GM18508 (cell line): ENCODE data around the gene DPCD.
A peak's percentile ranks its signal among the peaks of the same experiment; 100 is the strongest.

ENCODE experiments used
- ATAC-seq: cut with Tn5 transposase; IDR thresholded peaks from one replicate; pipeline ENCODE4 v1.9.1; 2021; ENCODE audit warnings: moderate number of reproducible peaks; ENCODE audit not compliant: insufficient read depth, unreplicated experiment

DPCD gene

DNA sequence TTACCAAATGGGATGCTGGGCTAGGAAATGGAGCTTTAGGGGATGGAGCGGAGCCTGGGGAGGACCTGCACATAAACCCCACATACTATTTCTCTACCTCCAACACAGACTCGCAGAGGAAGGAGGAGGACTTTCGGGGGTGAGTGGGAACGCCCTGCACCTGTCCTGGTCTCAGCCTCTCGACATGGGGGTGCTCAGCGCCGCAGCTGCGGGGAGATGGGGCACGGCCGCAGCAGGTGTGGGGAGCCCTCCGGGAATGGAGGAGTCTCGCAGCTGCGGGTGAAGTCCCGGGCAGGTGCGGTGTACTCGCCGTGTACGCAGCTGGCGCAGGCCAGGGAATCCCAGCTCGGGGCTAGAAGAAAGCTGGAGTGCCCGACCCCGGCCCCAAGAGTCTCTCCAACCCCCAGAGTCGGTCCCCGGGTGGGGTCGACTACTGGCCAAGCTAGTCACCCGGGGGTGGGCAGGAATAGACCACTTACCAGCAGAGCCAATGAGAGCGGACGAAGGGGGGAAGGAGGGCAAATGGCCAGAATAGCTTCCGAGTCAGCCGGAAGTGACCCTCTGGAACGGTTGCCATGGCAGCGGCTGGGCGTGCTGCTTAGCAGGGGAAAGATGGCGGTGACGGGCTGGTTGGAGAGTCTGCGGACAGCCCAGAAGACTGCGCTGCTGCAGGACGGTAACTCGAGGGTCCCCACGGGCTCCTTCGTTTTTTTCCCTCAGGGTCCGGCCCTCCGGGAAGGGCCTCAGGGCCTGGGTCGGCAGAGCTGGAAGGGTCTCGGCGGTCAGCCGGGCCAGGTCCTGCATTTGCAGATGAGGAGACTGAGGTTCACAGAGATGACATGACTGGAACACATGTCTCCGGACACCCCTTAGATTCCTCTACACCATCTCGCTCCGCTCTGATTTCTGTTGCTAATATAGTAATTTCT lies at the start of gene DPCD, which contains the start of gene POLL:
Gene DPCD (plus strand): TSS at position 597 of the 929 bp plus-strand sequence. CDS start 16 bp downstream, at position 613.
Gene POLL (minus strand): TSS at position 533 of the 929 bp plus-strand sequence. CDS start 897 bp downstream, outside the sequence.
- ATAC-seq, result peak; percentile 69

- ATAC-seq, result no peak
Measured at GRCh38 chr10:101538446-101538845, 49.7 kb upstream of the DPCD start.

DNA sequence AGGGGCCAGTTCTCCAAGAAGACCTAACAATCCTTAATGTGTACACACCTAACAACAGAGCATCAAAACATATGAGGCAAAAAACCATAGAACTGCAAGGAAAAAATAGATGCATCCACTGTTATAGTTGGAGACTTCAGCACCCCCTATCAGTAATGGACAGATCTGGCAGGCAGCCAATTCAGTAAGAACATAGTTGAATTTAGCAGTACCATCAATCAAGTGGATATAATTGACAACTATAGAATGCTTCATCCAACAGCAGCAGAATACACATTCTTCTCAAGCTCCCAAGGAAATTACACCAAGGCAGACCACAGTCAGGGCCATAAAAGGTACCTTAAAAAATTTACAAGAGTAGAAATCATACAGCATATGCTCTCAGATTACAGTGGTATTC lies 42.2 kb upstream of the DPCD start:
- ATAC-seq, result no peak

DNA sequence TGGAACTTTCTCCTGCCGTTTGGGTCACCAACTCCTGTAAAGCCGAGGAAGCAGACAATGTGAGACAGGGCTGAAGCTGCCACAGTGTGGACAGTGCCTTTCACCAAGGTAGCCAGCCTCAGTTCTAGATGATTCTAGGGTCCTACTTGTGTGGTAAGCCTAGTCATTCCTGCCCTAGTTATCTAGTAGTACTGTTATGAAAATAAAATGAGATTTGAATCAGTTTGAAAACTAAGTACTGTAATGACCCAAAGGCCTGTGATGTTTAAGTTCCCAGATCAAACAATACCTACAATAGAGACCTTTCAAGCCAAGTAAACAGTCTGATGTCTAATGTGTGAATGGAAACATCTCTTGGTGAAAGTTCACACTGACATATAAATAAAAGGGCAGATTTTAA lies 37.2 kb upstream of the DPCD start:
- no peak for ATAC-seq

- no peak for ATAC-seq
Measured at GRCh38 chr10:101552442-101552841, 35.7 kb upstream of the DPCD start.

DNA sequence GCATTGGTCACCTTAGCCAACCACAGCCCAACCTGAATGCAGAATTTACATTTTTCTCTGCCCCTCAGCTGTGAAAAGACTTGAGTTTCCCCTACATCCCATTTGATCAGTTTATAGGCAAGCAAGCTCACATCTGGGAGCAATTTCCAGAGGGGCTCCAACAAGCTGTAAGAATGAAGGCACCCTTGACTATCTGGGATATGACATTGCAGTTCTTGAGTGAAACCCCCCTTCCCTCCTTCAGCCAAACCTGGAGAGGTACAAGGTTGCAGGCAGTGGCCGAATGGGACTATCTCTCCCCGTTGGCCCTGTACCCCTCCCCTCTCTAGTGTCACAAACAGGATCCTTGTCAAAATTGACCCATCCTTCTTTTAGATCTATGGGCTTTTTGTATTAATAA lies 30.6 kb upstream of the DPCD start:
- ATAC-seq, result no peak

DNA sequence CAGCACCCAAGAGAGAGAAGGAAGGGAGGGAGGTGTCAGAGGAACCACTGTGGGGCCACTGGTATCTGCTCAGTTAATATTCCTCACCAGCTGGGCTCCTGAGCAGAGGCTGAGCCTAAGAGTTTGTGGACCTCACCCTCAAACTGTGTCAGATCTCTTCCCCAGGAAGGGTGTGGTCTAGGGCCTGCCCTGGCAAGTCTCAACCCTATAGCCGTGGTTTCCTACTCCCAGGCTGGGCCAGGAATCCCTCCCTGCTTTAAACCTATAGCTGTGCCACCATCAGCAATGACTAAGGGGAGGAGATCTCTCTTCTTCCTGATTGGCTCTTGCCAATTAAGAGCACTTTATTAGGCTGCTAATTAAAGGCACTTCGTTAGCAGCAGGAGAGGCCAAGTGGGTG lies 29.9 kb upstream of the DPCD start:
- no peak for ATAC-seq

GRCh38 chr10:101558671-101559595 lies 29.2 kb upstream of the DPCD start:
- ATAC-seq, result no peak

DNA sequence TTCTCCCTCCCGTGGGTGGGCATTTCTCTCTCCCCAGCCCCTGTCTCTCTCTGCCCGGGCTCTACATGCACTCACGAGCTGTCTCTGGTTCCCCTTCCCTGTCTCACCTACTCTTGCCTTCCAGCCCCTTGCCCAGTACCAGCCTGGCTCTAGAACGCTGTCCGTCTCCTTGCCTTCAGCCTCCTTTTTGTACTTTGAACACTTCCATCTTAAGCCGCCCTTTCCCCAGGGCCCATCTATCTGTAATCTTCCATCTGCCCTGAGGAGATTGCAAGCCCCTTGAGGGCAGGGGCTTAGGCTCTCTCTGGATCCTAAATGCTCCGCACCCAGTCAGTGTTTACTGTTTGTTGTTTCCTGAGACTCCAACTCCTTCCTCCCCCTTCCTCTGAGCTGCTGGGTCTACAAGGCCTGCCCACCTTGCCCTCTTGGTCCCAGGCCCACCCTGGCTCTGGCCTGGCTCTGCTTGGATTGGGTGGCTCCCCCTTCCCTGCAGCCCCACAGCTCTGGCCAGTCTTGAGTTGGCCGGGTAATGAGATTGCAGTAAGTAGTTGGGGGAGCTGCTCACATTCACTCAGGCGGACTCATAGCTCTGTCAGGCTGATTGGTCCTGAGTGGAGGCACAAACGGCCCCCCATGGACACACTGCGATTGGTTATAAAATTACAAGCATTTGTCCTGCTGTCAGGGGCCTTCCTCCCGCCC lies 28.4 kb upstream of the DPCD start:
- ATAC-seq, result no peak

- no peak for ATAC-seq
Measured at GRCh38 chr10:101560298-101561067, 27.6 kb upstream of the DPCD start.

DNA sequence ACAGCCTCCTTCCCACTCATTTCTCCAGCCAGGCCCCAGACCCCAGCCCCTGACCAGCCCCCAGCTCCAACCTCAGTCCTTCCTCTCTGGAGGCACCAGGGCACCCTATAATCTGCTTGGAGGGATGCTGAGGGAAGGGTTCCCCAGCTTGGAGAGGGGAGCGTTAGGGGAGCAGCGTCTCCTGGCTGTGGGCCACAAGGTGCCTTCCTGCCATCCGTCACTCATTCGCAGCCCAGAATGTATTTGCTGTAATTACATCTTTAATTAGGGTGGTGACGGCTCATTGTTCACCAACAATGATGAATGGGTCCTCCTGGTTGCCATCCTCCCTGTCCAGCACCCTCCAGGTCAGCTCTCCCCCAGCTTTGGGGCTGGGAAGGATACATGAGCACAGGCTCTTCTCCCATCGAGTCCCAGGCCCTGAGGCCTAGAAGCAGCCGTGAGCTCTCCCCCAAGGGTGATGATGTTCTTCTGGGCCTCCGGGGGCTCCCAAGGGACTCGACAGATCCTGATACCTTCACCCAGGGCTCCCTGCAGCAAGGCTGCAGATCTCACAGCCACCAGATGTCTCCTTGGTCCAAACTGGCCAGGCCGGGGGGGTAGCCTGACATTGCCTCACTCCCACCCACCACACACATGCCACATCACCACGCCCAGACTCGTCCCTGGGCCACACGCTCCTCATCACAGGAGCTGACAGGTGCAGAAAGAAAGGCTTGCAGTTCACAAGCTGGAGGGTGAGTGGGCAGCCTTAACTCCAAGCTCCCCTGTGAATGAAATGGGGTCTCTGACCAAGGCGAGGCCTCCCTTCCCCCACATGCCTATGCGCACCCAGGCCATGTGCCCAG lies 26.8 kb upstream of the DPCD start:
- no peak for ATAC-seq

DNA sequence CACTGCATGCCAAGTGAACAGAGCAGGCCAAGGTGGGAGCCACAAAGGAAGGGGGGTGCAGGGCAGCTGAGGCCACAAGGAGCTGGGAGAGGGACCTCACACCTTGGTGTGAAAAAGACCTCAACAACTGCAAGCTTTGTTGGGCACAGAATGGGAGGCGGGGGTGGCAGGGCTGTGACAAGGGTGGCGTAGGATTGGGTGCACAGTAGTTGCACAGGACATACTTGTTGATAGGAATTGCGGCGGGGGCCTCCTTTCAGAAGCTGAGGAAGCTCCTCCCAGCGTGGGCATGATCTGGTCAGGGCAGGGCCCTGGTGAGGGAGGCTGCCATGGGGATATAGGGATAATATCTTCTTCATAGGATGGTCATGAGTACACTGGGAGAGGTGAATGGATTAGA lies 25.9 kb upstream of the DPCD start:
- ATAC-seq, result no peak

DNA sequence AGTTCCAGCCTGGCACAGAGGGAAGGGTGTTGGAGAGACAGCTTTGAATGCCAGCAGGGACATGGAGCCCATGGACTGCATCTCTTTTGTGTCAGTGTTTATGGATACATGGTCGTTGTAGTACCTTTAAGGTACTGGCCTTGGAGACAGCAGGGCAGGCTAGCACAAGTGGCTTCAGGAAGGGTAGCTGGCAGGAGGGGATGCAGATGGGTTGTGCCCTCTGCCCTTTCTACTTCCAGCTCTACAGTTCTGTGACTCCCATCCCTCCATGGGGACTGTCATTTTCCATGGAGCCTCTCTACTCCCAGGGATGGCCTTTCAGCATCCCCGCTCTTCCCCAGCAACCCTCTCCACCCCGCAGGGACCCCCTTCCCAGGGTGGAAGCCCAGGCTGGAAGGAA lies 25.1 kb upstream of the DPCD start:
- no peak for ATAC-seq

- no peak for ATAC-seq
Measured at GRCh38 chr10:101563497-101564040, 24.6 kb upstream of the DPCD start.

DNA sequence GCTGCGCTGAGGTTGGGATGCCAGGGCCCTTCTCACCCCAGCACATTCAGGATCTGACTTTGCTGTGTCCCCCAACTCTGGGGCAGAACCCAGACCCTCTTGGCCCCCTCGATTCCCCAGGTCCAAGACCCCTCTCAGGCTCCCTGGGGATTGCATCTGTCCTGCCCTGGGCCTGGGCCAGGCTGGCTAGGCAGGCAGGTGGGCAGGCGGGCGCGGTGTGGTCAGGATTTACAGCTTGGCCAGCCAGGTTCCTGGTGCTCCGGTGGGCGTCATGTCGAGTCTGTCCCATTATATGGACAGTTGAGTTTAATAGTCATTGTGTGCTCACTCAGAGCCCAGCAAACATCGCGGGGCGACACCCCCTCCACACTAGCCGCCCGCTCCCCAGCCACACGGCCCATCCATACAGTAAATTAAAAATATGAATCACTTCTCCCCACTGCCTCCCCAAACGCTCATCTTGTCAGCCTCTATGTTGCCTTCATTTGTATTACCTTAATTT lies 23.6 kb upstream of the DPCD start:
- no peak for ATAC-seq

- ATAC-seq, result no peak
Measured at GRCh38 chr10:101565370-101565900, 22.7 kb upstream of the DPCD start.

DNA sequence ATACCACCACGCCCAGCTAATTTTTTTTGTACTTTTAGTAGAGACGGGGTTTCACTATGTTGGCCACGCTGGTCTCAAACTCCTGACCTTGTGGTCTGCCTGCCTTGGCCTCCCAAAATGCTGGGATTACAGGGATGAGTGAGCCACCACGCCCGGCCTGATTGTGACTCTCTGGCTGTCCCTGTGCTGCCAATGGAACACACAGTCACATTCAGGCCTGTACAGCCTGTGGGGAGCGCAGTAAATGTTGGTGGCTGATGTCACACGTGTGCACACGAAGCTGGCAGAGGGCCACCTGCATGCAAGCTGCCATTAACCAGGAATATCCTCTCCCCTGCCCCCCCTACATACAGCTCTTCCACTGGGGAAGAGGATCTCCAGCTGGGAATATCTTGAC lies 22.2 kb upstream of the DPCD start:
- no peak for ATAC-seq
